Muscle of leg (tissue), 11 donors: ENCODE measurements around the gene NINJ1. TPM values are rescaled to one million over a fixed set of nuclear protein-coding genes. Genes with fewer than 3 reads are reported as not detected.

Experiments used
- DNase-seq: peaks from one replicate; pipeline ENCODE4 v3.0.0; 2013
- H3K27ac ChIP-seq: one replicate; pipeline ENCODE4 v1.5.1; 2013; ENCODE audit warnings: mild to moderate bottlenecking, low read length, control low read depth
- H3K27me3 ChIP-seq: one replicate; pipeline ENCODE4 v1.6.1; 2013; ENCODE audit warnings: low read length; ENCODE audit not compliant: control insufficient read depth, insufficient read depth
- H3K36me3 ChIP-seq: one replicate; pipeline ENCODE4 v1.6.1; 2013; ENCODE audit warnings: low read length; ENCODE audit not compliant: control insufficient read depth, insufficient read depth
- H3K4me1 ChIP-seq: one replicate; pipeline ENCODE4 v1.6.1; 2013; ENCODE audit warnings: low read length; ENCODE audit not compliant: control insufficient read depth, insufficient read depth
- H3K4me3 ChIP-seq: one replicate; pipeline ENCODE4 v1.5.1; 2013; ENCODE audit warnings: low read length, control low read depth
- H3K9me3 ChIP-seq: replicated peaks from 2 replicates; pipeline ENCODE4 v1.6.1; 2013; ENCODE audit warnings: low read depth, low read length; ENCODE audit not compliant: control insufficient read depth
- WGBS: methylation state at CpG from one replicate; pipeline ENCODE4 v1.1.5; 2013; ENCODE audit warnings: missing lambda C conversion rate; ENCODE audit not compliant: insufficient coverage; 5-methylcytosine and 5-hydroxymethylcytosine counted together
- polyA plus RNA-seq, 8 donors: library from polyadenylated mRNA; unstranded; fragments of 120-200 nt; gene quantifications; one replicate each; pipeline versions ENCODE4 v1.2.1 to v1.2.3, GENCODE V29; 2013; ENCODE audit warnings: inconsistent platforms in 1 of 8, low replicate concordance in 1 of 8; ENCODE audit not compliant: insufficient read length in 8 of 8, insufficient read depth in 1 of 8
- total RNA-seq: library from RNA; stranded (reverse); fragments of 120-200 nt; gene quantifications from one replicate; pipeline ENCODE4 v1.2.4, GENCODE V29; 2013

NINJ1 gene
- total and polyA plus RNA-seq, 9 donors, result 23.9 to 39.8 (median 28.1) TPM

GRCh38 chr9:93088656-93089015, 45.4 kb downstream of the NINJ1 start:
- 81% methylated on average over 3 of the region's 4 CpGs for WGBS
- no peaks in the 10 kb centered on the region for H3K36me3 ChIP-seq

GRCh38 chr9:93087971-93088655, 45.9 kb downstream of the NINJ1 start:
- Histone ChIP-seq H3K4me1 (peaks cover 10% of the 10 kb centered on the region), H3K27ac (no peak overlapping the region), H3K27me3 (no peaks in the 10 kb centered on the region), H3K9me3 (no peaks in the 10 kb centered on the region), H3K4me3 (no peak overlapping the region), H3K36me3 (no peaks in the 10 kb centered on the region)
- DNase-seq, result no peak
- WGBS, result 96% methylated on average over 11 of the region's 12 CpGs

More at GRCh38 chr9:93088656-93089015, 45.4 kb downstream of the NINJ1 start:
- Histone ChIP-seq H3K27ac (no peak overlapping the region), H3K4me3 (no peak overlapping the region), H3K27me3 (no peaks in the 10 kb centered on the region), H3K9me3 (no peaks in the 10 kb centered on the region), H3K4me1 (peaks cover 13% of the 10 kb centered on the region)
- DNase-seq, result no peak

- H3K9me3 ChIP-seq, result no peaks in the 10 kb centered on the region
- no peak overlapping the region for H3K4me3 ChIP-seq
- no peaks in the 10 kb centered on the region for H3K36me3 ChIP-seq
- WGBS, result 83% methylated on average over 3 of the region's 8 CpGs
- peaks cover 8% of the 10 kb centered on the region for H3K4me1 ChIP-seq
- H3K27ac ChIP-seq, result no peak overlapping the region
- H3K27me3 ChIP-seq, result no peaks in the 10 kb centered on the region
- no peak for DNase-seq
Observed at GRCh38 chr9:93086447-93087224, 47.4 kb downstream of the NINJ1 start.

- DNase-seq, result no peak
- Histone ChIP-seq H3K9me3 (no peaks in the 10 kb centered on the region), H3K27ac (no peak overlapping the region), H3K4me1 (peaks cover 8% of the 10 kb centered on the region), H3K36me3 (no peaks in the 10 kb centered on the region), H3K27me3 (no peaks in the 10 kb centered on the region), H3K4me3 (no peak overlapping the region)
- WGBS, result 100% methylated on average over 3 of the region's 4 CpGs
Observed at GRCh38 chr9:93085676-93086075, 48.4 kb downstream of the NINJ1 start.

GRCh38 chr9:93084471-93084881, 49.6 kb downstream of the NINJ1 start:
- no peak for DNase-seq

GRCh38 chr9:93083592-93084470, 50.2 kb downstream of the NINJ1 start:
- Histone ChIP-seq H3K4me1 (peaks cover 8% of the 10 kb centered on the region), H3K4me3 (no peak overlapping the region), H3K27ac (no peak overlapping the region), H3K36me3 (no peaks in the 10 kb centered on the region), H3K9me3 (no peaks in the 10 kb centered on the region), H3K27me3 (no peaks in the 10 kb centered on the region)
- DNase-seq, result no peak
- 91% methylated on average over 2 of the region's 8 CpGs for WGBS

More at GRCh38 chr9:93084471-93084881, 49.6 kb downstream of the NINJ1 start:
- Histone ChIP-seq H3K27ac (no peak overlapping the region), H3K36me3 (no peaks in the 10 kb centered on the region), H3K4me3 (no peak overlapping the region), H3K9me3 (no peaks in the 10 kb centered on the region), H3K27me3 (no peaks in the 10 kb centered on the region), H3K4me1 (peaks cover 8% of the 10 kb centered on the region)
- WGBS, result 98% methylated on average over 4 of the region's 6 CpGs

GRCh38 chr9:93082841-93083411, 51.1 kb downstream of the NINJ1 start:
- 41% methylated on average over 13 of the region's 18 CpGs for WGBS
- H3K4me1 ChIP-seq, result peaks cover 8% of the 10 kb centered on the region
- H3K27ac ChIP-seq, result no peak overlapping the region
- H3K36me3 ChIP-seq, result no peaks in the 10 kb centered on the region
- no peak for DNase-seq
- no peaks in the 10 kb centered on the region for H3K9me3 ChIP-seq
- no peaks in the 10 kb centered on the region for H3K27me3 ChIP-seq
- H3K4me3 ChIP-seq, result no peak overlapping the region

GRCh38 chr9:93081931-93082330, 52.1 kb downstream of the NINJ1 start:
- DNase-seq, result no peak
- H3K9me3 ChIP-seq, result no peaks in the 10 kb centered on the region
- H3K27me3 ChIP-seq, result no peaks in the 10 kb centered on the region
- H3K27ac ChIP-seq, result no peak overlapping the region
- WGBS, result 75% methylated on average over 1 of the region's 3 CpGs
- H3K36me3 ChIP-seq, result no peaks in the 10 kb centered on the region
- peaks cover 8% of the 10 kb centered on the region for H3K4me1 ChIP-seq
- no peak overlapping the region for H3K4me3 ChIP-seq

GRCh38 chr9:93081081-93081529, 52.9 kb downstream of the NINJ1 start:
- H3K27ac ChIP-seq, result no peak overlapping the region
- no peaks in the 10 kb centered on the region for H3K9me3 ChIP-seq
- no peak for DNase-seq
- no peaks in the 10 kb centered on the region for H3K27me3 ChIP-seq
- peaks cover 8% of the 10 kb centered on the region for H3K4me1 ChIP-seq
- H3K36me3 ChIP-seq, result no peaks in the 10 kb centered on the region
- H3K4me3 ChIP-seq, result no peak overlapping the region
- WGBS, result 62% methylated on average over 9 of the region's 10 CpGs
